T47D (cell line): ENCODE results near the gene TEAD3.

Experiments used
- DNase-seq, 2 experiments: peaks; one replicate each; pipeline versions ENCODE4 v3.0.0 to v3.0.0-alpha.2; 2011 to 2012; ENCODE audit warnings: low read depth in 1 of 2, low spot score in 1 of 2
- JUND ChIP-seq: IDR thresholded peaks from 2 replicates; pipeline ENCODE4 v1.6.1; 2012; ENCODE audit warnings: low read depth
- in situ Hi-C: cut with HindIII; loops from 2 replicates; pipeline ENCODE4 v1.10.0; 2016; ENCODE audit warnings: low sequenced_read_pairs, low pct_unique_long_range_greater_than_20kb

TEAD3 gene

GRCh38 chr6:35494161-35494563 lies 2.7 kb downstream of the TEAD3 start:
- no peak for DNase-seq
- in situ Hi-C loops, result no loop called here
- no peak for TF ChIP-seq JUND

- in situ Hi-C loops, result no loop called here
- no peak for DNase-seq
- no peak for TF ChIP-seq JUND
Observed at GRCh38 chr6:35493307-35493983, 3.4 kb downstream of the TEAD3 start.

- in situ Hi-C loops, result no loop called here
- no peak for TF ChIP-seq JUND
- no peak for DNase-seq
Observed at GRCh38 chr6:35492974-35493284, 4.0 kb downstream of the TEAD3 start.

- in situ Hi-C loops, result no loop called here
- TF ChIP-seq JUND, result no peak
- DNase-seq, result no peak
Observed at GRCh38 chr6:35492258-35492973, 4.5 kb downstream of the TEAD3 start.

- no peak for DNase-seq
- TF ChIP-seq JUND, result no peak
- in situ Hi-C loops, result no loop called here
Observed at GRCh38 chr6:35491558-35492257, 5.2 kb downstream of the TEAD3 start.

GRCh38 chr6:35490821-35491557 lies 5.9 kb downstream of the TEAD3 start:
- TF ChIP-seq JUND, result no peak
- no peak for DNase-seq
- in situ Hi-C loops, result no loop called here

- in situ Hi-C loops, result no loop called here
- no peak for DNase-seq
- no peak for TF ChIP-seq JUND
Observed at GRCh38 chr6:35489995-35490791, 6.7 kb downstream of the TEAD3 start.

GRCh38 chr6:35489066-35489465 lies 7.8 kb downstream of the TEAD3 start:
- in situ Hi-C loops, result no loop called here
- no peak for DNase-seq
- no peak for TF ChIP-seq JUND

GRCh38 chr6:35488517-35488862 lies 8.4 kb downstream of the TEAD3 start:
- in situ Hi-C loops, result no loop called here
- TF ChIP-seq JUND, result no peak
- no peak for DNase-seq

- in situ Hi-C loops, result no loop called here
Observed at GRCh38 chr6:35487658-35488516, 9.0 kb downstream of the TEAD3 start.

More at GRCh38 chr6:35487658-35488516, 9.0 kb downstream of the TEAD3 start:
- no peak for TF ChIP-seq JUND
- DNase-seq, result peak; percentile 54 to 72
